ENCODE results near the gene TMEM221.

Gene TMEM221

DNA sequence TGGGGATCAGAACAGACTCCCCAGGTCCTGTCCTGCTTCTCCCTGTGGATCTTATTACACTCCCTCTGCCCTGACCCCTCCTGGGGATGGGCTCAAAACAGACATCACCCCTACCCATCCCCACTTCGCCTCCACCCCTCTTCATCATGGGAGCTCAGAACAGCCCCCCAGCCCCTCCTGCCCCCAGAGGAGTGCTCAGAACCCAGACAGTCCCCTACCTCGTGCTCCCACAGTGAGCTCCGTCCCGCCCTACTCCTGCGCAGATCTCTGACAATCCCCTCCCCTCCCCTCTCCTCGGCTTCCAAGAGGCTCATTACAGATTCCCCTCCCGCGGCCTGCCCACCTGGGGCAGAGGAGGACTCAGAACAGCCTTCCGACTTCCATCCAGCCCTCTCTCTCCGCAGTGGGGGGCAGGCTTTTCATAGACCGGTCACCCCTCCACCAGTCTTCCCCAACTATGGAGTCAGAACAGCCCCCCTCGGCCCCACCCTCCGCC, 6.2 kb upstream of the TMEM221 start (continued):
- TF ChIP-seq ZNF280D (tag by site-specific recombination; IDR thresholded peaks at IDR 0.05) (no peak), ZNF366 (tag by site-specific recombination; conservative IDR thresholded peaks at IDR 0.05) (no peak), KLF9 (tag by site-specific recombination; IDR thresholded peaks at IDR 0.05; ENCODE audit: low read depth) (no peak)
- TF ChIP-seq, protein P1, sequence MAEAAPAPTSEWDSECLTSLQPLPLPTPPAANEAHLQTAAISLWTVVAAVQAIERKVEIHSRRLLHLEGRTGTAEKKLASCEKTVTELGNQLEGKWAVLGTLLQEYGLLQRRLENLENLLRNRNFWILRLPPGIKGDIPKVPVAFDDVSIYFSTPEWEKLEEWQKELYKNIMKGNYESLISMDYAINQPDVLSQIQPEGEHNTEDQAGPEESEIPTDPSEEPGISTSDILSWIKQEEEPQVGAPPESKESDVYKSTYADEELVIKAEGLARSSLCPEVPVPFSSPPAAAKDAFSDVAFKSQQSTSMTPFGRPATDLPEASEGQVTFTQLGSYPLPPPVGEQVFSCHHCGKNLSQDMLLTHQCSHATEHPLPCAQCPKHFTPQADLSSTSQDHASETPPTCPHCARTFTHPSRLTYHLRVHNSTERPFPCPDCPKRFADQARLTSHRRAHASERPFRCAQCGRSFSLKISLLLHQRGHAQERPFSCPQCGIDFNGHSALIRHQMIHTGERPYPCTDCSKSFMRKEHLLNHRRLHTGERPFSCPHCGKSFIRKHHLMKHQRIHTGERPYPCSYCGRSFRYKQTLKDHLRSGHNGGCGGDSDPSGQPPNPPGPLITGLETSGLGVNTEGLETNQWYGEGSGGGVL (tag by site-specific recombination; IDR thresholded peaks at IDR 0.05), result no peak

GRCh38 chr19:17451820-17452219, 3.4 kb upstream of the TMEM221 start:
- Histone ChIP-seq H3K27ac (ENCODE audit: extremely low read depth, low read depth, low read length) (no peak overlapping the region), H3K4me1 (ENCODE audit: control insufficient read depth, insufficient read depth, low read length) (no peaks in the 10 kb centered on the region), H3K9me3 (ENCODE audit: control insufficient read depth, insufficient read depth, low read depth, low read length) (no peaks in the 10 kb centered on the region), H3K4me3 (ENCODE audit: low read depth, low read length) (no peak overlapping the region), H3K36me3 (ENCODE audit: control insufficient read depth in 2 of 2, insufficient read depth in 1 of 2, low read length in 2 of 2) (no peaks in the 10 kb centered on the region)
- CTCF ChIA-PET, result interaction anchor here (1.4 to 2.0 kb wide), 4 partner anchors 10 to 315 kb away, joined by 4 to 9 read pairs (median 6); no protein-coding TSS in a partner anchor
- TF ChIP-seq ZNF768 (tag by site-specific recombination; IDR thresholded peaks at IDR 0.05) (peak; percentile 80), FEZF1 (tag by site-specific recombination; IDR thresholded peaks at IDR 0.05) (no peak), ZNF169 (tag by site-specific recombination; IDR thresholded peaks at IDR 0.05) (no peak)
- POLR2A ChIA-PET, result interaction anchor here (0.6 kb wide), 1 partner anchor 865 kb away, joined by 4 read pairs; no protein-coding TSS in a partner anchor

DNA sequence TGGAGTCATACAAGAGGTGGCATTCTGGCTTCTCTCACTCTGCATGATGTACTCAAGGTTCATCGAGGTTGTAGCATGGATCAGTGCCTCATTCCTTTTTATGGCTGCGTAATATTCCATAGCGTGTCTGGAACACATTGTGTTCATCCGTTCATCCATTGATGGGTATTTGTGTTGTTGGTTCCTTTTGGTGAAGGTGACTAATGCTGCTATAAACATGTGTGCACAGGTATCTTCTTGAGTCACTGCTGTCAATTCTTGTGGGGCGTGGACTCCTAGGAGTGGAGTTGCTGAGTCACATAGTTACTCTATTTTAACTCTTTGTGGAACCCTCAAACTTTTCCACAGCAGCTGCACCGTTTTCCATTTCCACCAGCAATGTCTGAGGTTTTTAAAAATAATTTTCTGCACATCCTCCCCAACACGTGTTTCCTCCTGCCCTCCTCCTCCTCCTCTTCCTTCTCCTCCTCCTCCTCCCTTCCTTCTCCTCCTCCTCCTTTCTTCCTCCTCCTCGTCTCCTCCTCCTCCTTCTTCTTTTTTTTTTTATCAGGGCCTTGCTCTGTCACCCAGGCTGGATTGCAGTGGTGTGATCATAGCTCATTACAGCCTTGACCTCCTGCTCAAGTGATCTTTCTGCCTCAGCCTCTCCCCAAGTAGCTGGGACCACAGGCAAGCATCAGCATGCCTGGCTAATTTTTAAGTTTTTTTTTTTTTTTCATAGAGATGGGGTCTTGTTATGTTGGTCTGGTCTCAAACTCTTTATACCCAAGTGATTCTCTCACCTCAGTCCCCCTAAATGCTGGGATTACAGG, 2.0 kb upstream of the TMEM221 start:
- ChIA-PET CTCF (interaction anchor here (0.7 to 3.2 kb wide), 4 partner anchors 10 to 335 kb away, joined by 3 to 21 read pairs (median 6); no protein-coding TSS in a partner anchor), POLR2A (interaction anchor here (0.7 kb wide), 1 partner anchor 251 kb away, joined by 6 read pairs; no protein-coding TSS in a partner anchor)
- TF ChIP-seq, protein P2, sequence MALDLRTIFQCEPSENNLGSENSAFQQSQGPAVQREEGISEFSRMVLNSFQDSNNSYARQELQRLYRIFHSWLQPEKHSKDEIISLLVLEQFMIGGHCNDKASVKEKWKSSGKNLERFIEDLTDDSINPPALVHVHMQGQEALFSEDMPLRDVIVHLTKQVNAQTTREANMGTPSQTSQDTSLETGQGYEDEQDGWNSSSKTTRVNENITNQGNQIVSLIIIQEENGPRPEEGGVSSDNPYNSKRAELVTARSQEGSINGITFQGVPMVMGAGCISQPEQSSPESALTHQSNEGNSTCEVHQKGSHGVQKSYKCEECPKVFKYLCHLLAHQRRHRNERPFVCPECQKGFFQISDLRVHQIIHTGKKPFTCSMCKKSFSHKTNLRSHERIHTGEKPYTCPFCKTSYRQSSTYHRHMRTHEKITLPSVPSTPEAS (tag by site-specific recombination; IDR thresholded peaks at IDR 0.05), result no peak
- TF ChIP-seq ZNF664 (tag by site-specific recombination; IDR thresholded peaks at IDR 0.05) (no peak), RBAK (tag by site-specific recombination; IDR thresholded peaks at IDR 0.05) (0 out of 2 replicates have a peak, but pooled peaks have one; percentile 51), ZNF580 (tag by site-specific recombination; IDR thresholded peaks at IDR 0.05) (peak; percentile 79), ZNF600 (tag by site-specific recombination; IDR thresholded peaks at IDR 0.05) (peak; percentile 37; the same call in 1 of the 2 replicates), SETDB1 (IDR thresholded peaks at IDR 0.05; ENCODE audit: insufficient read length, low read length) (no peak), ZNF280D (tag by site-specific recombination; IDR thresholded peaks at IDR 0.05) (peak; percentile 82), TCF7L2 (IDR thresholded peaks at IDR 0.05; ENCODE audit: borderline replicate concordance, low read depth, low read length) (no peak), ZBTB10 (tag by site-specific recombination; IDR thresholded peaks at IDR 0.05) (0 out of 2 replicates have a peak, but pooled peaks have one; percentile 19), ZBTB20 (tag by site-specific recombination; IDR thresholded peaks at IDR 0.05) (0 out of 2 replicates have a peak, but pooled peaks have one; percentile 8), SP7 (tag by site-specific recombination; IDR thresholded peaks at IDR 0.05) (0 out of 2 replicates have a peak, but pooled peaks have one; percentile 17), ZNF133 (tag by site-specific recombination; IDR thresholded peaks at IDR 0.05) (no peak)

More for the DNA sequence above, 2.0 kb upstream of the TMEM221 start:
- no peaks in the 10 kb centered on the region for H3K36me3 ChIP-seq (ENCODE audit: control insufficient read depth in 2 of 2, insufficient read depth in 1 of 2, low read length in 2 of 2)
- H3K4me3 ChIP-seq (ENCODE audit: low read depth, low read length), result no peak overlapping the region
- H3K27ac ChIP-seq (ENCODE audit: extremely low read depth, low read depth, low read length), result no peak overlapping the region
- H3K4me1 ChIP-seq (ENCODE audit: control insufficient read depth, insufficient read depth, low read length), result no peaks in the 10 kb centered on the region
- no peaks in the 10 kb centered on the region for H3K9me3 ChIP-seq (ENCODE audit: control insufficient read depth, insufficient read depth, low read depth, low read length)

All from HEK293 (cell line).